KOPT-K1 (cell line): ENCODE measurements around the gene SARNP.

ENCODE experiments used
- H3K27ac ChIP-seq: fragments of 200-600 bp; sonication (generic); 2 replicates; pipeline ENCODE4 v1.5.1; 2016; ENCODE audit warnings: antibody characterized with exemption, mild to moderate bottlenecking, low read depth, low read length; ENCODE audit not compliant: poor library complexity, severe bottlenecking
- H3K36me3 ChIP-seq: fragments of 200-600 bp; sonication (generic); 2 replicates; pipeline ENCODE4 v1.5.1; 2017; ENCODE audit warnings: antibody characterized with exemption, mild to moderate bottlenecking, low read length, moderate library complexity; ENCODE audit not compliant: insufficient read depth
- H3K9me3 ChIP-seq: fragments of 200-600 bp; sonication (generic); 2 replicates; pipeline ENCODE4 v1.5.1; 2017; ENCODE audit warnings: antibody characterized with exemption, low read length, mild to moderate bottlenecking; ENCODE audit not compliant: insufficient read depth, poor library complexity, severe bottlenecking

Gene SARNP

DNA sequence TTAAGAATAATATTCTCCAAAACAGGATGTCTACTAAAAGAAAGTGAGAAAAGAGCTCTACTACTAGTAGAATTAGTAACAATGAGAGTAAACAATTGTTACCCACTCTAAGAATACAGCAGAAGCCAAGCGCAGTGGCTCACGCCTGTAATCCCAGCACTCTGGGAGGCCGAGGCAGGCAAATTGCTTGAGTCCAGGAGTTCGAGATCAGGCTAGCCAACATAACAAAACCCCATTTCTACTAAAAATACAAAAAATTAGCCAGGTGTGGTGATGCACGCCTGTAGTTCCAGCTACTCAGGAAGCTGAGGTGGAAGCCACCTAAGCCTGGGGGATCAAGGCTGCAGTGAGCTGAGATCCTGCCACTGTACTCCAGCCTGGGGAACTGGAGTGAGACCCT is 7.2 kb upstream of the SARNP start:
- Histone ChIP-seq H3K27ac (no peak overlapping the region), H3K9me3 (no peaks in the 10 kb centered on the region), H3K36me3 (peaks cover 74% of the 10 kb centered on the region)

- peaks cover 85% of the 10 kb centered on the region for H3K36me3 ChIP-seq
- no peak overlapping the region for H3K27ac ChIP-seq
- no peaks in the 10 kb centered on the region for H3K9me3 ChIP-seq
These were observed 5.9 kb upstream of the SARNP start for GRCh38 chr12:55823419-55823818.

DNA sequence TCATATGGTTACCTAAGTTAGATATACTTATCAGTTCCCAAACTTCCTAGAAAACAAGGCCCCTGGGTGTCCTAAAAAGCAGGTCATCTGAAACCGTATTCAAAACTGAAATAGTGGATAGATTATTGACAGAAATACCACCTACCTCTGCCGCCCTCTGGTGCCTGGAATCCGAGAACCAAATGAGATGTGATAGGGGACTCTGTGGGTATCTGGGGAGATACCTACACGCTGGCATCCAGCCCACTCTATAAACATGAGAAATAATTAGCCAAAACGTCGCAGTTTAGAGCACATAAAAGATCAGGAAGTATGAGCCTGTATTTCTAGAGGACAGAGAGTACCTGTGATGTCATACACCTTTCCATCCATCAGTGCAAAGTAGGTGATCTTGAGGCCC is 4.7 kb upstream of the SARNP start:
- Histone ChIP-seq H3K27ac (no peak overlapping the region), H3K36me3 (peaks cover 73% of the 10 kb centered on the region), H3K9me3 (no peaks in the 10 kb centered on the region)

- H3K36me3 ChIP-seq = peaks cover 70% of the 10 kb centered on the region
- H3K27ac ChIP-seq = no peak overlapping the region
- H3K9me3 ChIP-seq = no peaks in the 10 kb centered on the region
These were observed 3.2 kb upstream of the SARNP start for GRCh38 chr12:55820679-55821078.

- Histone ChIP-seq H3K27ac (peak overlapping the region; percentile 80), H3K9me3 (no peaks in the 10 kb centered on the region), H3K36me3 (peaks cover 73% of the 10 kb centered on the region)
These were observed 1.4 kb upstream of the SARNP start for GRCh38 chr12:55818886-55819285.

DNA sequence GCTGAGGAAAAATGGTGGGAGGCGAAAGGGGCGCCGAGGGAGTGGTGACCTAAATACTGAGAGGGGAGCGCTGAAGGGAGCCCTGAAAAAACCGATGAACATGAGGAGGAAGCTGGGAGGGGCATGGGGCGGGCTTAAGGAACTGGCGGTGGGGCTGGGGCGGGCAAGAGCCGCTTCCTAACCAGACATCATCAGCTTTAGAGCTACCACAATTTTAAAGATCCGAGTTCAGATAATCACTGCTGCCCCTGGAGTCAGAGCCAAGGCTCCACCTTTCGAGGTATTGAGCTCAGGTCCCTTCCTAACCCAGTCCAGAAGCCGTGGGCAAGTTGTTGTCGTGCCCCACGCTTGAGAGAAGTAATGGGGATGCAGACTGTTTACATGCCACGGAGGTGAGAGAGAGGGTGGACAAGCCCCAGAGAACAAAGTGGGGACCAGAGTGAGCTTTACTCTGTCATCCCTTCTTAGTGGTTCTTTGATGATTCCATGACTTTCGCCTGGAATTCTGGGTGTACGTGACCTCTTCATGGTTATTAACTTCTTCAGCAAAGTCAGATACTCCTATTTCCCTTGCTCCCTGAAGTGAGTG is 710 bp upstream of the SARNP start:
- peaks cover 73% of the 10 kb centered on the region for H3K36me3 ChIP-seq
- peak overlapping the region; percentile 80 for H3K27ac ChIP-seq
- H3K9me3 ChIP-seq = no peaks in the 10 kb centered on the region

DNA sequence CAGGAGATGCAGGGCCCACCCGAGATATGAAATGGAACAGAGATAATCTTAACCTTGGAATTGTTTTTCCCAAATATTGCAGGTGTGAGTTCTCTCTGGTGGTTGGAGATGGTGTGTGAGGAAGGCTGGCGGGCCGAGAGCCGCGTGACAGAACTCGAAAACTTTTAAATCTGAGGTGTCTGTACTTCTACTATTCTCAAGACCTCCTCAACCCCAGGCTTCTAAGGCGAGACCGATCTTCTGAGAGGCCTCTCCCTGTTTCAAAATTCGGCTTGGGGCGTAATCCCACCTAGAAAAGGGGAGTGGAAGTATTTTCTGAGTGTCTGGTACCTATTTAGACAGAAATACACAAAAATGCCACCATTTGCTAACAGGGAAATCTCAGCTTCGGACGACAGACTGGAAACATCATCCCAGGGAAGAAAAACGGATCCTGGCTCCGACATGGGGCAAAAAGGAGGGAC is 611 bp downstream of the SARNP start:
- Histone ChIP-seq H3K9me3 (no peaks in the 10 kb centered on the region), H3K27ac (peak overlapping the region; percentile 80), H3K36me3 (peaks cover 73% of the 10 kb centered on the region)

GRCh38 chr12:55815473-55815872 is 2.1 kb downstream of the SARNP start:
- Histone ChIP-seq H3K36me3 (peaks cover 71% of the 10 kb centered on the region), H3K27ac (no peak overlapping the region), H3K9me3 (no peaks in the 10 kb centered on the region)

- H3K27ac ChIP-seq = no peak overlapping the region
- no peaks in the 10 kb centered on the region for H3K9me3 ChIP-seq
- peaks cover 71% of the 10 kb centered on the region for H3K36me3 ChIP-seq
These were observed 3.3 kb downstream of the SARNP start for GRCh38 chr12:55814257-55814656.

- Histone ChIP-seq H3K36me3 (peaks cover 87% of the 10 kb centered on the region), H3K9me3 (no peaks in the 10 kb centered on the region)
These were observed 5.4 kb downstream of the SARNP start for GRCh38 chr12:55812088-55812487.

DNA sequence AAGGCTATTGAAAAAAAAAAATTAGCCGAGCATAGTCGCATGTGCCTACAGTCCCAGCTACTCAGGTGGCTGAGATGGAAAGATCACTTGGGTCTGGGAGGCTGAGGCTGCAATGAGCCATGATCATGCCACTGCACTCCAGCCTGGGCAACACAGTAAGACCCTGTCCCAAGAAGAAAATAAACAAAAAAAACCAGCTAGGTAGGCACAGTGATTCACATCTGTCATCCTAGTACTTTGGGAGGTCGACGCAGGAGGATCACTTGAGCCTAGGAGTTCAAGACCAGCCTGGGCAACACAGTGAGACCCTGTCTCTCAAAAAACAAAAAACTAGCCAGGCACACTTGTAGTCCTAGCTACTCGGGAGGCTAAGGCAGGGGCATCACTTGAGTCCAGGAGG is 8.2 kb downstream of the SARNP start:
- H3K9me3 ChIP-seq = no peaks in the 10 kb centered on the region
- H3K27ac ChIP-seq = no peak overlapping the region
- peaks cover 91% of the 10 kb centered on the region for H3K36me3 ChIP-seq

More at GRCh38 chr12:55812088-55812487, 5.4 kb downstream of the SARNP start:
- H3K27ac ChIP-seq = no peak overlapping the region

DNA sequence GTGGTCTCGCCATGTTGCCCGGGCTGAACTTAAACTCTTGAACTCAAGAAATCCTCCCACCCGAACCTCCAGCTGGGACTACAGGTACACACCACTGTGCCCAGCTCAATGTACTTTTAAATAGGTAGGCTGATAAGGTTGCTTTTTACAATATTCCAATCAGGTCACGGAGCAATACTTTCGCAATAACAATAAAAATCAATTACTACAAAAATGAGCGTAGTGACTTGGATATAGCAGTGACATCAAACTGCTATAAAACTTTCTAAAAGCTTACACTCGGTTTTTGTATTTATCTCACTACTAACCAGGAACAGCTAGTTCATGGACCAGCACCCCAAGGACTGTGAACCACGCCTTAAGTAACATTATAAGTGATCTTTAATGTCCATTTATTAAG is 10.5 kb downstream of the SARNP start:
- Histone ChIP-seq H3K9me3 (no peaks in the 10 kb centered on the region), H3K27ac (no peak overlapping the region), H3K36me3 (peaks cover 90% of the 10 kb centered on the region)

DNA sequence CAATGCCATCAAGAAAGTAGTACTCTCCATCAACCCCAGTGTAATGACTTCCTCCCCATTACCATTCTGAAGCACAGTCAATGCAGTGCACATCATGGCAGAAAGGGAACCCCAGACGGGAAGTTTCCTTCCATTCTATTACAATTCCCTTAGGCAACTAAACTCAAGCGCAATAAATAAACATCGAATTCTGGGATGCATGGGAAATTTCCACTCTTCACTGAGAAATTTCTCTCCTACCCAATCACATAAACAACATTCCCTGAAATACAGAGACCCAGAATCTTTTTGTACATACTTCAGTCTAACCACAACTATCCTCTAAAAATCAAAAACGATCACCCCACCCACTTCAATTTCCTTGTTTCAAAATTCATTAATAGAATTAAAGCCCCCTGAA is 20.0 kb downstream of the SARNP start:
- H3K9me3 ChIP-seq = no peaks in the 10 kb centered on the region
- H3K36me3 ChIP-seq = peaks cover 100% of the 10 kb centered on the region
- H3K27ac ChIP-seq = no peak overlapping the region

GRCh38 chr12:55797068-55797467 is 20.5 kb downstream of the SARNP start:
- peaks cover 100% of the 10 kb centered on the region for H3K36me3 ChIP-seq
- H3K9me3 ChIP-seq = no peaks in the 10 kb centered on the region
- H3K27ac ChIP-seq = no peak overlapping the region

DNA sequence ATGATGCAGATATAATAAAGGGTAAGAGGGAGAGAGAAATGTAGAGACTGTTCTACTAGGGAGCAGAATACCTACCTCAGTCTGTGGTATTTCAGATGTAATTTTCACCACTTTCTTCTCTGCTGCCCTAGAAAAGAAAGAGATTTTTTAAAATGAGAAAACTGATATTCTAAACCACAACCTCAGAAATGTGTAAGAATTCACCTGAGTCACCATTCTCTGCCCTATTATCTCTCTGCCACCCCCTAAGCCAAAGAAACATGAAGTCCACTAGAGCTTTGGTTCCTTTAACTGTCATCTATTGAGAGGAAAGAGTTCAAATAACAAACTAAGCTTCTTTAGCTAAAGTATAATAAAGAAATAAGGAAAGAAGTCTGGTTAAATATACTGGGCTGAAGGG is 21.6 kb downstream of the SARNP start:
- Histone ChIP-seq H3K36me3 (peaks cover 100% of the 10 kb centered on the region), H3K9me3 (no peaks in the 10 kb centered on the region), H3K27ac (no peak overlapping the region)

DNA sequence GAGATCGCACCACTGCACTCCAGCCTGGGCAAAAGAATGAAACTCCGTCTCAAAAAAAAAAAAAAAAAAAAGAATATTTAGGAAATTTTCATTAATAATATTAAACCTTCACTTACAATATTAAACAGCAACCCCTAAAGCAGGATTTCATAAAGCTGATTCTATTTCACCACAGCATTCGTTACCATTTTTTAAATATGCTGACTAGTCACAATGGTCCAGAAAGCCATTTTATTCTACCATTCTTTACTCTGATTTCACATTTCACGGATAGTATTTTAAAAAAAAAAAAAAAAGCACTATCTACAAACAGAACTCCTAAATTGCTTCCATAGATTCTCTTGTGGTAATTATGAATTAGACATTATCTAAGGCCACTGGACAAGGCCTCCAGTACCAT is 27.6 kb downstream of the SARNP start:
- Histone ChIP-seq H3K36me3 (peaks cover 98% of the 10 kb centered on the region), H3K27ac (no peak overlapping the region), H3K9me3 (no peaks in the 10 kb centered on the region)
